ENCODE results near the gene FERD3L.

The FERD3L gene

GRCh38 chr7:19106241-19107080 lies 38.8 kb downstream of the FERD3L start:
- Histone ChIP-seq H3K36me3 (ENCODE audit: insufficient read depth, low read length) (no peaks in the 10 kb centered on the region), H3K4me2 (ENCODE audit: low read length) (peak overlapping the region; percentile 95), H3K27me3 (ENCODE audit: control insufficient read depth, insufficient read depth, low read length) (no peaks in the 10 kb centered on the region), H3K9me3 (replicated peaks; ENCODE audit: low read length) (no peaks in the 10 kb centered on the region), H3K4me1 (ENCODE audit: control insufficient read depth, insufficient read depth, low read length) (peaks cover 28% of the 10 kb centered on the region), H3K9ac (ENCODE audit: low read depth, low read length) (peak overlapping the region; percentile 77), H3K4me3 (ENCODE audit: low read length) (peak overlapping the region; percentile 72)

GRCh38 chr7:19105546-19105945 lies 39.7 kb downstream of the FERD3L start:
- Histone ChIP-seq H3K36me3 (ENCODE audit: insufficient read depth, low read length) (no peaks in the 10 kb centered on the region), H3K27me3 (ENCODE audit: control insufficient read depth, insufficient read depth, low read length) (no peaks in the 10 kb centered on the region), H3K4me2 (ENCODE audit: low read length) (peak overlapping the region; percentile 95), H3K9ac (ENCODE audit: low read depth, low read length) (no peak overlapping the region), H3K4me3 (ENCODE audit: low read length) (no peak overlapping the region), H3K9me3 (replicated peaks; ENCODE audit: low read length) (no peaks in the 10 kb centered on the region), H3K4me1 (ENCODE audit: control insufficient read depth, insufficient read depth, low read length) (peaks cover 28% of the 10 kb centered on the region)

GRCh38 chr7:19104811-19105210 lies 40.4 kb downstream of the FERD3L start:
- Histone ChIP-seq H3K4me2 (ENCODE audit: low read length) (no peak overlapping the region), H3K27me3 (ENCODE audit: control insufficient read depth, insufficient read depth, low read length) (no peaks in the 10 kb centered on the region), H3K4me1 (ENCODE audit: control insufficient read depth, insufficient read depth, low read length) (peaks cover 28% of the 10 kb centered on the region), H3K9me3 (replicated peaks; ENCODE audit: low read length) (no peaks in the 10 kb centered on the region), H3K36me3 (ENCODE audit: insufficient read depth, low read length) (no peaks in the 10 kb centered on the region), H3K9ac (ENCODE audit: low read depth, low read length) (no peak overlapping the region), H3K4me3 (ENCODE audit: low read length) (no peak overlapping the region)

GRCh38 chr7:19102884-19103283 lies 42.3 kb downstream of the FERD3L start:
- Histone ChIP-seq H3K9me3 (replicated peaks; ENCODE audit: low read length) (no peaks in the 10 kb centered on the region), H3K27me3 (ENCODE audit: control insufficient read depth, insufficient read depth, low read length) (no peaks in the 10 kb centered on the region), H3K4me2 (ENCODE audit: low read length) (no peak overlapping the region), H3K36me3 (ENCODE audit: insufficient read depth, low read length) (no peaks in the 10 kb centered on the region), H3K4me3 (ENCODE audit: low read length) (no peak overlapping the region), H3K4me1 (ENCODE audit: control insufficient read depth, insufficient read depth, low read length) (peaks cover 21% of the 10 kb centered on the region), H3K9ac (ENCODE audit: low read depth, low read length) (no peak overlapping the region)

GRCh38 chr7:19101909-19102308 lies 43.3 kb downstream of the FERD3L start:
- Histone ChIP-seq H3K4me2 (ENCODE audit: low read length) (no peak overlapping the region), H3K27me3 (ENCODE audit: control insufficient read depth, insufficient read depth, low read length) (no peaks in the 10 kb centered on the region), H3K4me1 (ENCODE audit: control insufficient read depth, insufficient read depth, low read length) (peaks cover 12% of the 10 kb centered on the region), H3K36me3 (ENCODE audit: insufficient read depth, low read length) (no peaks in the 10 kb centered on the region), H3K9ac (ENCODE audit: low read depth, low read length) (no peak overlapping the region), H3K4me3 (ENCODE audit: low read length) (no peak overlapping the region), H3K9me3 (replicated peaks; ENCODE audit: low read length) (no peaks in the 10 kb centered on the region)

- Histone ChIP-seq H3K9me3 (replicated peaks; ENCODE audit: low read length) (no peaks in the 10 kb centered on the region), H3K9ac (ENCODE audit: low read depth, low read length) (no peak overlapping the region), H3K4me1 (ENCODE audit: control insufficient read depth, insufficient read depth, low read length) (peaks cover 8% of the 10 kb centered on the region), H3K36me3 (ENCODE audit: insufficient read depth, low read length) (no peaks in the 10 kb centered on the region), H3K4me2 (ENCODE audit: low read length) (no peak overlapping the region), H3K27me3 (ENCODE audit: control insufficient read depth, insufficient read depth, low read length) (no peaks in the 10 kb centered on the region), H3K4me3 (ENCODE audit: low read length) (no peak overlapping the region)
Observed at GRCh38 chr7:19101472-19101871, 43.7 kb downstream of the FERD3L start.

GRCh38 chr7:19099924-19100323 lies 45.3 kb downstream of the FERD3L start:
- Histone ChIP-seq H3K9ac (ENCODE audit: low read depth, low read length) (no peak overlapping the region), H3K9me3 (replicated peaks; ENCODE audit: low read length) (no peaks in the 10 kb centered on the region), H3K36me3 (ENCODE audit: insufficient read depth, low read length) (no peaks in the 10 kb centered on the region), H3K27me3 (ENCODE audit: control insufficient read depth, insufficient read depth, low read length) (no peaks in the 10 kb centered on the region), H3K4me1 (ENCODE audit: control insufficient read depth, insufficient read depth, low read length) (no peaks in the 10 kb centered on the region), H3K4me3 (ENCODE audit: low read length) (no peak overlapping the region), H3K4me2 (ENCODE audit: low read length) (no peak overlapping the region)

GRCh38 chr7:19099194-19099593 lies 46.0 kb downstream of the FERD3L start:
- Histone ChIP-seq H3K9me3 (replicated peaks; ENCODE audit: low read length) (no peaks in the 10 kb centered on the region), H3K4me3 (ENCODE audit: low read length) (no peak overlapping the region), H3K27me3 (ENCODE audit: control insufficient read depth, insufficient read depth, low read length) (no peaks in the 10 kb centered on the region), H3K4me2 (ENCODE audit: low read length) (no peak overlapping the region), H3K9ac (ENCODE audit: low read depth, low read length) (no peak overlapping the region), H3K4me1 (ENCODE audit: control insufficient read depth, insufficient read depth, low read length) (no peaks in the 10 kb centered on the region), H3K36me3 (ENCODE audit: insufficient read depth, low read length) (no peaks in the 10 kb centered on the region)

- Histone ChIP-seq H3K27me3 (ENCODE audit: control insufficient read depth, insufficient read depth, low read length) (no peaks in the 10 kb centered on the region), H3K36me3 (ENCODE audit: insufficient read depth, low read length) (no peaks in the 10 kb centered on the region), H3K4me3 (ENCODE audit: low read length) (no peak overlapping the region), H3K4me2 (ENCODE audit: low read length) (no peak overlapping the region), H3K9ac (ENCODE audit: low read depth, low read length) (no peak overlapping the region), H3K4me1 (ENCODE audit: control insufficient read depth, insufficient read depth, low read length) (no peaks in the 10 kb centered on the region), H3K9me3 (replicated peaks; ENCODE audit: low read length) (no peaks in the 10 kb centered on the region)
Observed at GRCh38 chr7:19098510-19098909, 46.7 kb downstream of the FERD3L start.

- H3K4me1 ChIP-seq (ENCODE audit: control insufficient read depth, insufficient read depth, low read length) = no peaks in the 10 kb centered on the region
- no peaks in the 10 kb centered on the region for H3K36me3 ChIP-seq (ENCODE audit: insufficient read depth, low read length)
- no peaks in the 10 kb centered on the region for H3K9me3 ChIP-seq (replicated peaks; ENCODE audit: low read length)
- no peak overlapping the region for H3K4me2 ChIP-seq (ENCODE audit: low read length)
- H3K4me3 ChIP-seq (ENCODE audit: low read length) = no peak overlapping the region
- H3K27me3 ChIP-seq (ENCODE audit: control insufficient read depth, insufficient read depth, low read length) = no peaks in the 10 kb centered on the region
- H3K9ac ChIP-seq (ENCODE audit: low read depth, low read length) = no peak overlapping the region
Observed at GRCh38 chr7:19097165-19098055, 47.8 kb downstream of the FERD3L start.

GRCh38 chr7:19095353-19095860 lies 49.8 kb downstream of the FERD3L start:
- no peaks in the 10 kb centered on the region for H3K36me3 ChIP-seq (ENCODE audit: insufficient read depth, low read length)

More at GRCh38 chr7:19095353-19095860, 49.8 kb downstream of the FERD3L start:
- Histone ChIP-seq H3K9ac (ENCODE audit: low read depth, low read length) (no peak overlapping the region), H3K27me3 (ENCODE audit: control insufficient read depth, insufficient read depth, low read length) (no peaks in the 10 kb centered on the region), H3K4me3 (ENCODE audit: low read length) (no peak overlapping the region), H3K9me3 (replicated peaks; ENCODE audit: low read length) (no peaks in the 10 kb centered on the region), H3K4me1 (ENCODE audit: control insufficient read depth, insufficient read depth, low read length) (no peaks in the 10 kb centered on the region), H3K4me2 (ENCODE audit: low read length) (no peak overlapping the region)

Measured in skeletal muscle satellite cell (primary cell).